Right forelimb (tissue), 1 donor: ENCODE measurements around the gene RABGAP1L.
"Not testable (repeated sequence)": the region's sequence is repeated elsewhere in the genome, so short reads cannot be mapped to it uniquely, and the experiment has no call there.

Source experiments
- DNase-seq: peaks from one replicate; pipeline ENCODE4 v3.0.0-alpha.2; 2018

The RABGAP1L gene

GRCh38 chr1:174159252-174160108 lies at the start of gene RABGAP1L:
TSS of gene RABGAP1L (plus strand) at chr1:174159520.
- peak; percentile 97 for DNase-seq

- no peak for DNase-seq
Observed at GRCh38 chr1:174110053-174110452, 49.3 kb upstream of the RABGAP1L start.

- DNase-seq: no peak
Observed at GRCh38 chr1:174112489-174113162, 46.7 kb upstream of the RABGAP1L start.

- no peak for DNase-seq
Observed at GRCh38 chr1:174114106-174114505, 45.2 kb upstream of the RABGAP1L start.

- DNase-seq: no peak
Observed at GRCh38 chr1:174114788-174115448, 44.4 kb upstream of the RABGAP1L start.

- no peak for DNase-seq
Observed at GRCh38 chr1:174116042-174116441, 43.3 kb upstream of the RABGAP1L start.

GRCh38 chr1:174118751-174119150 lies 40.6 kb upstream of the RABGAP1L start:
- no peak for DNase-seq

- DNase-seq: not testable (repeated sequence)
Observed at GRCh38 chr1:174122318-174122717, 37.0 kb upstream of the RABGAP1L start.

GRCh38 chr1:174123843-174124242 lies 35.5 kb upstream of the RABGAP1L start:
- DNase-seq: no peak

- not testable (repeated sequence) for DNase-seq
Observed at GRCh38 chr1:174127176-174127575, 32.1 kb upstream of the RABGAP1L start.

- DNase-seq: no peak
Observed at GRCh38 chr1:174131032-174131638, 28.2 kb upstream of the RABGAP1L start.

- no peak for DNase-seq
Observed at GRCh38 chr1:174134003-174134659, 25.2 kb upstream of the RABGAP1L start.

GRCh38 chr1:174135211-174135610 lies 24.1 kb upstream of the RABGAP1L start:
- no peak for DNase-seq

GRCh38 chr1:174136714-174137113 lies 22.6 kb upstream of the RABGAP1L start:
- no peak for DNase-seq

GRCh38 chr1:174142836-174143235 lies 16.5 kb upstream of the RABGAP1L start:
- no peak for DNase-seq

GRCh38 chr1:174143727-174144396 lies 15.5 kb upstream of the RABGAP1L start:
- not testable (repeated sequence) for DNase-seq

GRCh38 chr1:174144397-174144783 lies 14.9 kb upstream of the RABGAP1L start:
- not testable (repeated sequence) for DNase-seq

- DNase-seq: no peak
Observed at GRCh38 chr1:174149216-174149615, 10.1 kb upstream of the RABGAP1L start.

GRCh38 chr1:174150499-174150898 lies 8.8 kb upstream of the RABGAP1L start:
- no peak for DNase-seq

- no peak for DNase-seq
Observed at GRCh38 chr1:174152427-174152826, 6.9 kb upstream of the RABGAP1L start.

- DNase-seq: no peak
Observed at GRCh38 chr1:174153085-174153824, 6.1 kb upstream of the RABGAP1L start.

- DNase-seq: no peak
Observed at GRCh38 chr1:174153825-174154107, 5.6 kb upstream of the RABGAP1L start.
